K562 (cell line): ENCODE results near the gene GANAB. TPM values are rescaled to one million over a fixed set of nuclear protein-coding genes. Genes with fewer than 3 reads are reported as not detected.

ENCODE experiments used
- ATAC-seq: fragments of 200-7000 bp; cut with Tn5 transposase; 3 replicates; pipeline ENCODE4 v1.9.1; 2020; ENCODE audit warnings: moderate library complexity
- BruUV-seq: library from RNA; stranded (reverse); fragments of 400-500 nt; replicated peaks from 2 replicates; lab custom pipeline; 2021; lab: Mats Ljungman, UMichigan
- CTCF ChIA-PET: fragments of 300-600 bp; formaldehyde crosslinking; extraction: SDS; loops from one replicate; lab custom pipeline; 2021; ENCODE audit warnings: low intra/inter-chr PET ratio; lab: Yijun Ruan, JAX
- POLR2A ChIA-PET: fragments of 300-600, 350-650 bp; sonication (Branson Sonifier 250); formaldehyde crosslinking; extraction: SDS; loops from one replicate; lab custom pipeline; 2021; ENCODE audit warnings: antibody characterized with exemption, inconsistent platforms; lab: Yijun Ruan, JAX
- DNase-seq, 4 experiments: peaks; one replicate each; pipeline versions ENCODE4 v3.0.0 to v3.0.0-alpha.2; 2011 to 2018; ENCODE audit warnings: low spot score in 3 of 4, mixed read lengths in 3 of 4; ENCODE audit errors: extremely low read depth in 1 of 4
- FAIRE-seq: peaks from 2 replicates; lab custom pipeline; 2011; peaks lifted over from hg19 to GRCh38; lab: Jason Lieb, UNC
- H2AFZ ChIP-seq: 2 replicates; pipeline ENCODE4 v1.6.0; 2011; ENCODE audit warnings: low read depth, low read length, control low read depth, inconsistent platforms
- H3K27ac ChIP-seq: fragments of 200-600 bp; 3 replicates; pipeline ENCODE4 v1.8.0; 2011; ENCODE audit warnings: low read depth, mild to moderate bottlenecking, control low read depth, inconsistent platforms, low read length, moderate library complexity, mixed read lengths; ENCODE audit errors: extremely low read depth
- H3K27me3 ChIP-seq, 2 experiments: fragments of 300-600 bp in 1 of 2; 2 replicates in 1 of 2; 3 replicates in 1 of 2; pipeline versions ENCODE4 v1.6.0 to v1.8.0; 2011; ENCODE audit warnings: inconsistent platforms in 2 of 2, low read length in 2 of 2, mild to moderate bottlenecking in 1 of 2, mixed read lengths in 1 of 2, moderate library complexity in 1 of 2; ENCODE audit not compliant: control insufficient read depth in 2 of 2, insufficient read depth in 2 of 2
- H3K36me3 ChIP-seq: fragments of 300-600 bp; 3 replicates; pipeline ENCODE4 v1.8.0; 2011; ENCODE audit warnings: mild to moderate bottlenecking, low read length, inconsistent platforms; ENCODE audit not compliant: control insufficient read depth, insufficient read depth
- H3K4me1 ChIP-seq, 2 experiments: fragments of 200-600 bp in 1 of 2; replicated peaks in 1 of 2; 2 replicates in 1 of 2; 3 replicates in 1 of 2; pipeline versions ENCODE4 v1.5.1 to v1.8.0; 2011; ENCODE audit warnings: inconsistent platforms in 2 of 2, low read length in 2 of 2, mild to moderate bottlenecking in 1 of 2, mixed read lengths in 1 of 2, moderate library complexity in 1 of 2; ENCODE audit not compliant: control insufficient read depth in 2 of 2, insufficient read depth in 2 of 2
- H3K4me2 ChIP-seq: 2 replicates; pipeline ENCODE4 v1.6.1; 2011; ENCODE audit warnings: low read length, control low read depth, inconsistent platforms, mixed read lengths; ENCODE audit not compliant: insufficient read depth
- H3K4me3 ChIP-seq: fragments of 200-600 bp; sonication (generic), shearing (Covaris generic); 2 replicates; pipeline ENCODE4 v1.5.1; 2016; ENCODE audit warnings: control low read depth, inconsistent platforms
- H3K79me2 ChIP-seq: fragments of 200-600 bp; 3 replicates; pipeline ENCODE4 v1.8.0; 2011; ENCODE audit warnings: low read length, inconsistent platforms; ENCODE audit not compliant: control insufficient read depth, insufficient read depth
- H3K9ac ChIP-seq, 2 experiments: 2 replicates each; pipeline versions ENCODE4 v1.6.0 to v1.6.1; 2011; ENCODE audit warnings: low read depth in 2 of 2, low read length in 2 of 2, control low read depth in 1 of 2, inconsistent platforms in 1 of 2, mild to moderate bottlenecking in 1 of 2, mixed read lengths in 1 of 2; ENCODE audit not compliant: insufficient read depth in 1 of 2
- H3K9me1 ChIP-seq: one replicate; pipeline ENCODE4 v1.6.0; 2011; ENCODE audit warnings: inconsistent platforms, mild to moderate bottlenecking, low read length, moderate library complexity; ENCODE audit not compliant: control insufficient read depth, insufficient read depth
- H3K9me3 ChIP-seq: replicated peaks from 2 replicates; pipeline ENCODE4 v1.5.1; 2011; ENCODE audit warnings: low read depth, low read length, inconsistent platforms; ENCODE audit not compliant: control insufficient read depth, insufficient read depth
- H4K20me1 ChIP-seq: replicated peaks from 2 replicates; pipeline ENCODE4 v1.6.1; 2011; ENCODE audit warnings: low read length, inconsistent platforms, mixed read lengths; ENCODE audit not compliant: control insufficient read depth, insufficient read depth
- ARHGAP35 ChIP-seq: fragments of 450-650 bp; IDR thresholded peaks from 2 replicates; pipeline ENCODE4 v1.6.1; 2018; ENCODE audit not compliant: partially characterized antibody
- ARID2 ChIP-seq: fragments of 450-650 bp; IDR thresholded peaks from 2 replicates; pipeline ENCODE4 v1.6.1; 2017; ENCODE audit warnings: antibody characterized with exemption, mild to moderate bottlenecking
- CCNT2 ChIP-seq: IDR thresholded peaks from 2 replicates; pipeline ENCODE4 v1.6.1; 2011; ENCODE audit warnings: borderline replicate concordance, low read depth, mild to moderate bottlenecking, moderate library complexity, mixed read lengths, low read length; ENCODE audit not compliant: insufficient read length; ENCODE audit errors: extremely low read depth
- COPS2 ChIP-seq: fragments of 450-650 bp; conservative IDR thresholded peaks from 2 replicates; pipeline ENCODE4 v1.6.1; 2016; ENCODE audit warnings: mild to moderate bottlenecking, moderate library complexity
- PHF21A ChIP-seq: fragments of 450-650 bp; IDR thresholded peaks from 2 replicates; pipeline ENCODE4 v1.6.1; 2017; ENCODE audit warnings: low read depth, borderline replicate concordance
- POU5F1 ChIP-seq: fragments of 150-350 bp; IDR thresholded peaks from 2 replicates; pipeline ENCODE4 v1.6.1; 2014; ENCODE audit warnings: borderline replicate concordance, low read length, low read depth, mild to moderate bottlenecking; ENCODE audit not compliant: partially characterized antibody
- SAP30 ChIP-seq: fragments of 200-600 bp; sonication (generic); IDR thresholded peaks from 2 replicates; pipeline ENCODE4 v1.6.1; 2012; ENCODE audit warnings: borderline replicate concordance, low read depth, mild to moderate bottlenecking, moderate library complexity, low read length, control low read depth, inconsistent platforms; ENCODE audit not compliant: insufficient read depth, poor library complexity, severe bottlenecking
- SMARCC2 ChIP-seq: fragments of 450-650 bp; IDR thresholded peaks from 2 replicates; pipeline ENCODE4 v1.6.1; 2017; ENCODE audit warnings: antibody characterized with exemption, moderate library complexity, mild to moderate bottlenecking, low read depth
- TCF3 ChIP-seq: sonication (generic); formaldehyde crosslinking; IDR thresholded peaks from 2 replicates; pipeline ENCODE4 v1.4.0; 2020; ENCODE audit warnings: mild to moderate bottlenecking, missing genetic modification reagents
- ZNF274 ChIP-seq: IDR thresholded peaks from 2 replicates; pipeline ENCODE4 v1.6.1; 2011; ENCODE audit warnings: low read depth, mild to moderate bottlenecking, low read length, moderate library complexity, borderline replicate concordance
- ZNF696 ChIP-seq: fragments of 250-450 bp; sonication (Bioruptor Pico); conservative IDR thresholded peaks from 2 replicates; pipeline ENCODE4 v1.4.0; 2020; ENCODE audit warnings: mild to moderate bottlenecking, moderate library complexity
- WGBS: fragments of 100-300 bp; shearing (Covaris generic); methylation state at CpG from one replicate; pipeline ENCODE4 v1.1.6; 2016; ENCODE audit warnings: low coverage, mixed read lengths; ENCODE audit not compliant: insufficient coverage; ENCODE audit errors: missing lambda C conversion rate; 5-methylcytosine and 5-hydroxymethylcytosine counted together
- in situ Hi-C: fragments of 300-500 bp; cut with MboI; formaldehyde crosslinking; loops from 4 replicates; pipeline ENCODE4 v1.15.0; 2018; ENCODE audit warnings: inconsistent platforms, mixed read lengths
- intact Hi-C: fragments of 100-400 bp; cut with micrococcal nuclease; formaldehyde crosslinking; loops from 2 replicates; pipeline ENCODE4 v1.14.2; 2022
- polyA plus RNA-seq, 8 experiments: library from polyadenylated mRNA; depleted of rRNA in 4 of 8; stranded (reverse) in 5 of 8; unstranded in 3 of 8; fragments of >200 nt; fragmentation: Nextera tagmentation in 2 of 8; fragmentation: Illumina TruSeq in 1 of 8; extraction: Ambion mirVana in 2 of 8; extraction: Trizol in 1 of 8; gene quantifications; 2 replicates each; pipeline versions ENCODE4 v1.2.1 to v1.2.3, GENCODE V29; 2011 to 2014; ENCODE audit warnings: inconsistent platforms in 1 of 8, missing spikeins in 1 of 8
- total RNA-seq, 7 experiments: library from RNA; depleted of rRNA in 6 of 7; stranded (reverse); fragments of >200 nt in 6 of 7; fragmentation: Illumina TruSeq in 2 of 7; extraction: Trizol in 2 of 7; gene quantifications; 2 replicates each; pipeline versions ENCODE4 v1.2.1 to v1.2.3, GENCODE V29; 2011 to 2021; ENCODE audit warnings: low replicate concordance in 1 of 7
- TF ChIP-seq, protein P1 (sequence below): sonication (generic); formaldehyde crosslinking; IDR thresholded peaks from 2 replicates; pipeline ENCODE4 v1.8.0; 2023; ENCODE audit warnings: mild to moderate bottlenecking, missing genetic modification reagents
- TF ChIP-seq, protein P2 (sequence below): fragments of 450-650 bp; IDR thresholded peaks from 2 replicates; pipeline ENCODE4 v1.6.1; 2018; ENCODE audit warnings: mild to moderate bottlenecking, low read depth; ENCODE audit not compliant: partially characterized antibody

GANAB gene
- total and polyA plus RNA-seq, 9 of the 15 experiments (the other 6 are each of a cell fraction or from before 2014, with no cell fraction given): 6.5 to 284 (median 161) TPM

DNA sequence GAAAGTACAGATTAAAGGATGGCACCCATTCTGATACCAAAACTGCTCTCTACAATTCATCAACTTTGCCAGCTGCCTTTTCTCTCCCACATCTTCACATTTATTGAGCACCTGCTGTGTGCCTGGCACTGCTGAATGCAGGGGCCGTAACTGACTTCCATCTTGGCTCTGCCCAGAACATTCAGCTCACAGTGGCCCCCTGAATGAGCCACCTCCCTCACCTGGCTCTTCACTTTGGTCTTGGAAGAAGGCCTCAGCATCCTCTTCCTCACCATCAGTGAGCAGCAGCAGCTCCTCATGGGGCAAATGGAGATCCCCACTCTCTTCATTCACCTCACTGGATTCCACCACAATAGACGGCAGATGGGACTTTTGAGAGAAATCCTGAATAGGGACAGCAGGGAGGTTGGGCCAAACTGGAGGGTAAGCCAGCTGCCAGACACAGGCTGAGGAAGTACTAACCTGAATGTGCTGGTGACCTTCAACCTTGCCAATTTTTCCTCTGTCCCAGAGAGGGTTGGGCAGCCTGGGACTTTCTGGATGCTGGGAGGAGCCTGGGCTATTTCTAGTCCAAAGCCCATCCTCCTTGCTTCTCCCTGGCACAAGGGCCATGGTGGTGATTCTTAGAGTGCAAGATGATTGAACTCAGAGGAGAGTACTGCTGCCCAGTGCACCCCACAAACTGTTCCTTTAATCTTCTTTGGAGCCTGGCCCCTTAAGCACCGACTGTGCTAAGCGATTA is 23.2 kb upstream of the GANAB start:
- peaks cover 33 to 61% of the 10 kb centered on the region in 2 experiments; a peak in 4 of 5 replicates for H3K4me1 ChIP-seq
- H3K9me3 ChIP-seq: no peaks in the 10 kb centered on the region
- intact Hi-C loops: loop anchor here (5.0 kb wide), 2 partner anchors 67 to 173 kb away; partner anchors contain the start of gene MTA2
- in situ Hi-C loops: no loop called here
- FAIRE-seq: no peak
- DNase-seq: peak in 2 of 4 experiments; percentile 5 to 43
- peak overlapping the region; percentile 91 for H3K4me3 ChIP-seq
- no peak for ATAC-seq
- WGBS: 26% methylated on average over 4 of the region's 4 CpGs
- H3K27ac ChIP-seq: peak overlapping the region; percentile 94
- peak overlapping the region; percentile 47 to 94; a peak in 3 of 4 replicates for H3K9ac ChIP-seq
- no peaks in the 10 kb centered on the region for H3K9me1 ChIP-seq
- H3K79me2 ChIP-seq: peaks cover 94% of the 10 kb centered on the region
- H3K4me2 ChIP-seq: peak overlapping the region; percentile 86
- peaks cover 55% of the 10 kb centered on the region for H3K36me3 ChIP-seq
- peaks cover 7% of the 10 kb centered on the region; the same call in 1 of the 2 replicates for H4K20me1 ChIP-seq
- ChIA-PET CTCF (no interaction called here), POLR2A (interaction anchor here (0.6 to 8.8 kb wide), 13 partner anchors 11 to 186 kb away, joined by 3 to 161 read pairs (median 5); partner anchors contain the start of genes GANAB, GNG3, HNRNPUL2 and INTS5)
- no peaks in the 10 kb centered on the region for H3K27me3 ChIP-seq
- H2AFZ ChIP-seq: no peak overlapping the region
- no TSS peak for BruUV-seq
- no peak for TF ChIP-seq PHF21A
- no peak for TF ChIP-seq ARID2
- no peak for TF ChIP-seq CCNT2
- TF ChIP-seq SAP30: no peak
- TF ChIP-seq, protein P1, sequence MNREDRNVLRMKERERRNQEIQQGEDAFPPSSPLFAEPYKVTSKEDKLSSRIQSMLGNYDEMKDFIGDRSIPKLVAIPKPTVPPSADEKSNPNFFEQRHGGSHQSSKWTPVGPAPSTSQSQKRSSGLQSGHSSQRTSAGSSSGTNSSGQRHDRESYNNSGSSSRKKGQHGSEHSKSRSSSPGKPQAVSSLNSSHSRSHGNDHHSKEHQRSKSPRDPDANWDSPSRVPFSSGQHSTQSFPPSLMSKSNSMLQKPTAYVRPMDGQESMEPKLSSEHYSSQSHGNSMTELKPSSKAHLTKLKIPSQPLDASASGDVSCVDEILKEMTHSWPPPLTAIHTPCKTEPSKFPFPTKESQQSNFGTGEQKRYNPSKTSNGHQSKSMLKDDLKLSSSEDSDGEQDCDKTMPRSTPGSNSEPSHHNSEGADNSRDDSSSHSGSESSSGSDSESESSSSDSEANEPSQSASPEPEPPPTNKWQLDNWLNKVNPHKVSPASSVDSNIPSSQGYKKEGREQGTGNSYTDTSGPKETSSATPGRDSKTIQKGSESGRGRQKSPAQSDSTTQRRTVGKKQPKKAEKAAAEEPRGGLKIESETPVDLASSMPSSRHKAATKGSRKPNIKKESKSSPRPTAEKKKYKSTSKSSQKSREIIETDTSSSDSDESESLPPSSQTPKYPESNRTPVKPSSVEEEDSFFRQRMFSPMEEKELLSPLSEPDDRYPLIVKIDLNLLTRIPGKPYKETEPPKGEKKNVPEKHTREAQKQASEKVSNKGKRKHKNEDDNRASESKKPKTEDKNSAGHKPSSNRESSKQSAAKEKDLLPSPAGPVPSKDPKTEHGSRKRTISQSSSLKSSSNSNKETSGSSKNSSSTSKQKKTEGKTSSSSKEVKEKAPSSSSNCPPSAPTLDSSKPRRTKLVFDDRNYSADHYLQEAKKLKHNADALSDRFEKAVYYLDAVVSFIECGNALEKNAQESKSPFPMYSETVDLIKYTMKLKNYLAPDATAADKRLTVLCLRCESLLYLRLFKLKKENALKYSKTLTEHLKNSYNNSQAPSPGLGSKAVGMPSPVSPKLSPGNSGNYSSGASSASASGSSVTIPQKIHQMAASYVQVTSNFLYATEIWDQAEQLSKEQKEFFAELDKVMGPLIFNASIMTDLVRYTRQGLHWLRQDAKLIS (CRISPR knock-in tag): no peak
- TF ChIP-seq COPS2: no peak
- no peak for TF ChIP-seq POU5F1
- no peak for TF ChIP-seq ARHGAP35
- TF ChIP-seq ZNF696 (CRISPR knock-in tag): no peak
- TF ChIP-seq SMARCC2: no peak; the same call in 1 of the 2 replicates
- no peak for TF ChIP-seq ZNF274
- TF ChIP-seq, protein P2, sequence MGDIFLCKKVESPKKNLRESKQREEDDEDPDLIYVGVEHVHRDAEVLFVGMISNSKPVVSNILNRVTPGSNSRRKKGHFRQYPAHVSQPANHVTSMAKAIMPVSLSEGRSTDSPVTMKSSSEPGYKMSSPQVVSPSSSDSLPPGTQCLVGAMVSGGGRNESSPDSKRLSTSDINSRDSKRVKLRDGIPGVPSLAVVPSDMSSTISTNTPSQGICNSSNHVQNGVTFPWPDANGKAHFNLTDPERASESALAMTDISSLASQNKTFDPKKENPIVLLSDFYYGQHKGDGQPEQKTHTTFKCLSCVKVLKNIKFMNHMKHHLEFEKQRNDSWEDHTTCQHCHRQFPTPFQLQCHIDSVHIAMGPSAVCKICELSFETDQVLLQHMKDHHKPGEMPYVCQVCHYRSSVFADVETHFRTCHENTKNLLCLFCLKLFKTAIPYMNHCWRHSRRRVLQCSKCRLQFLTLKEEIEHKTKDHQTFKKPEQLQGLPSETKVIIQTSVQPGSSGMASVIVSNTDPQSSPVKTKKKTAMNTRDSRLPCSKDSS: no peak
- 0 out of 2 replicates have a peak, but pooled peaks have one; percentile 12 for TF ChIP-seq TCF3 (CRISPR knock-in tag)
